PC-9 (cell line): Measurements from ENCODE around the gene OSCP1. TPM values are rescaled to one million over a fixed set of nuclear protein-coding genes. Genes with fewer than 3 reads are reported as not detected.
A peak's percentile ranks its signal among the peaks of the same experiment; 100 is the strongest.

Experiments
- BruUV-seq: library from RNA; stranded (reverse); fragments of 400-500 nt; replicated peaks from 2 replicates; lab custom pipeline; 2021; lab: Mats Ljungman, UMichigan
- CTCF ChIA-PET: fragments of 300-600 bp; sonication (Branson Sonifier 250); formaldehyde crosslinking; loops from one replicate; lab custom pipeline; 2022; ENCODE audit warnings: antibody characterized with exemption; lab: Charles Lee
- POLR2A ChIA-PET: fragments of 300-600 bp; sonication (Branson Sonifier 250); formaldehyde crosslinking; loops from one replicate; lab custom pipeline; 2022; ENCODE audit warnings: antibody characterized with exemption; ENCODE audit not compliant: unreplicated experiment; lab: Charles Lee
- DNase-seq, 2 experiments: peaks; one replicate each; pipeline versions ENCODE4 v3.0.0 to v3.0.0-alpha.2; 2015 to 2022; ENCODE audit warnings: mixed read lengths in 1 of 2
- H2AFZ ChIP-seq: fragments of 200-600 bp; sonication (generic); 2 replicates; pipeline ENCODE4 v1.8.1; 2017; ENCODE audit warnings: antibody characterized with exemption
- H3F3A ChIP-seq: fragments of 200-600 bp; sonication (generic); 2 replicates; pipeline ENCODE4 v1.8.1; 2017; ENCODE audit warnings: antibody characterized with exemption, mild to moderate bottlenecking, low read depth; ENCODE audit not compliant: insufficient read depth
- H3K27ac ChIP-seq: fragments of 200-600 bp; sonication (generic); 2 replicates; pipeline ENCODE4 v1.6.1; 2016; ENCODE audit warnings: mixed run types
- H3K27me3 ChIP-seq: fragments of 200-600 bp; sonication (generic); 2 replicates; pipeline ENCODE4 v1.6.1; 2016; ENCODE audit warnings: low read depth, mixed run types; ENCODE audit not compliant: insufficient read depth
- H3K36me3 ChIP-seq: fragments of 200-600 bp; sonication (generic); 2 replicates; pipeline ENCODE4 v1.6.1; 2016; ENCODE audit warnings: low read depth, mixed run types
- H3K4me1 ChIP-seq: fragments of 200-600 bp; sonication (generic); replicated peaks from 2 replicates; pipeline ENCODE4 v1.6.1; 2016; ENCODE audit warnings: mixed run types; ENCODE audit not compliant: insufficient read depth
- H3K4me2 ChIP-seq: fragments of 200-600 bp; sonication (generic); 2 replicates; pipeline ENCODE4 v1.6.1; 2017; ENCODE audit warnings: mixed run types
- H3K4me3 ChIP-seq: fragments of 200-600 bp; sonication (generic); 2 replicates; pipeline ENCODE4 v1.6.1; 2016; ENCODE audit warnings: mixed run types
- H3K79me2 ChIP-seq: fragments of 200-600 bp; sonication (generic); 2 replicates; pipeline ENCODE4 v1.6.1; 2017; ENCODE audit warnings: low read depth, mixed run types
- H3K9me2 ChIP-seq: fragments of 200-600 bp; sonication (generic); 2 replicates; pipeline ENCODE4 v1.8.1; 2017; ENCODE audit warnings: mild to moderate bottlenecking; ENCODE audit not compliant: insufficient read depth
- H3K9me3 ChIP-seq: fragments of 200-600 bp; sonication (generic); 2 replicates; pipeline ENCODE4 v1.8.1; 2016; ENCODE audit warnings: low read depth; ENCODE audit not compliant: insufficient read depth
- H4K20me1 ChIP-seq: fragments of 200-600 bp; sonication (generic); 2 replicates; pipeline ENCODE4 v1.8.1; 2017; ENCODE audit not compliant: insufficient read depth
- CTCF ChIP-seq: fragments of 200-600 bp; sonication (generic); conservative IDR thresholded peaks from 2 replicates; pipeline ENCODE4 v1.6.1; 2017; ENCODE audit warnings: mixed run types, antibody characterized with exemption, mild to moderate bottlenecking, moderate library complexity
- EZH2 ChIP-seq: fragments of 200-600 bp; sonication (generic); IDR thresholded peaks from 2 replicates; pipeline ENCODE4 v1.8.0; 2017; ENCODE audit warnings: antibody characterized with exemption, low read depth
- intact Hi-C: fragments of 100-400 bp; cut with micrococcal nuclease; formaldehyde crosslinking; loops from one replicate; pipeline ENCODE4 v1.10.0; 2022; ENCODE audit not compliant: unreplicated experiment
- total RNA-seq: library from RNA; stranded (reverse); gene quantifications from 2 replicates; pipeline ENCODE4 v1.2.3, GENCODE V29; 2021

OSCP1 gene
- total RNA-seq, 1 experiment from 2014 or later: 25.7 TPM

GRCh38 chr1:36406440-36406839 is 43.8 kb downstream of the OSCP1 start:
- H3K4me1 ChIP-seq: peaks cover 15% of the 10 kb centered on the region
- no peaks in the 10 kb centered on the region for H3K9me3 ChIP-seq
- no peak overlapping the region for H3K4me2 ChIP-seq
- no peaks in the 10 kb centered on the region for H3K79me2 ChIP-seq
- TF ChIP-seq EZH2 (no peak), CTCF (no peak)
- no peaks in the 10 kb centered on the region for H3K36me3 ChIP-seq
- ChIA-PET CTCF (no interaction called here), POLR2A (no interaction called here)
- H2AFZ ChIP-seq: no peak overlapping the region
- H3K27ac ChIP-seq: no peak overlapping the region
- H3K4me3 ChIP-seq: no peak overlapping the region
- intact Hi-C loops: no loop called here
- no peaks in the 10 kb centered on the region for H3K27me3 ChIP-seq
- no TSS peak for BruUV-seq
- DNase-seq: no peak
- H3F3A ChIP-seq: peaks cover 17% of the 10 kb centered on the region
- H3K9me2 ChIP-seq: no peaks in the 10 kb centered on the region
- no peaks in the 10 kb centered on the region for H4K20me1 ChIP-seq

- no TSS peak for BruUV-seq
- TF ChIP-seq CTCF (no peak), EZH2 (no peak)
- Histone ChIP-seq H4K20me1 (no peaks in the 10 kb centered on the region), H3K9me2 (no peaks in the 10 kb centered on the region), H3K4me3 (no peak overlapping the region), H3K9me3 (no peaks in the 10 kb centered on the region), H3K27ac (no peak overlapping the region), H3K4me2 (no peak overlapping the region), H2AFZ (no peak overlapping the region), H3K79me2 (no peaks in the 10 kb centered on the region), H3F3A (peaks cover 14% of the 10 kb centered on the region), H3K27me3 (no peaks in the 10 kb centered on the region), H3K4me1 (peaks cover 5% of the 10 kb centered on the region; the same call in 1 of the 2 replicates), H3K36me3 (no peaks in the 10 kb centered on the region)
- no peak for DNase-seq
- POLR2A ChIA-PET: no interaction called here
- intact Hi-C loops: no loop called here
- CTCF ChIA-PET: no interaction called here
These were observed 47.8 kb downstream of the OSCP1 start for GRCh38 chr1:36402504-36402890.

GRCh38 chr1:36401602-36402503 is 48.4 kb downstream of the OSCP1 start:
- Histone ChIP-seq H3K4me2 (peak overlapping the region; percentile 69), H3K4me3 (peak overlapping the region; percentile 59; the same call in 1 of the 2 replicates)
- no TSS peak for BruUV-seq

More at GRCh38 chr1:36401602-36402503, 48.4 kb downstream of the OSCP1 start:
- POLR2A ChIA-PET: no interaction called here
- H3K79me2 ChIP-seq: peaks cover 6% of the 10 kb centered on the region
- H2AFZ ChIP-seq: peak overlapping the region; percentile 83
- H3K27me3 ChIP-seq: no peaks in the 10 kb centered on the region
- intact Hi-C loops: no loop called here
- peaks cover 19% of the 10 kb centered on the region for H3F3A ChIP-seq
- DNase-seq: no peak
- H3K9me3 ChIP-seq: no peaks in the 10 kb centered on the region
- H4K20me1 ChIP-seq: no peaks in the 10 kb centered on the region
- TF ChIP-seq EZH2 (no peak), CTCF (no peak)
- peaks cover 6% of the 10 kb centered on the region for H3K4me1 ChIP-seq
- no peaks in the 10 kb centered on the region for H3K36me3 ChIP-seq
- CTCF ChIA-PET: no interaction called here
- peak overlapping the region; percentile 82 for H3K27ac ChIP-seq
- no peaks in the 10 kb centered on the region for H3K9me2 ChIP-seq
